SJCRH30 (cell line): ENCODE data around the gene TAF4B. TPM values are rescaled to one million over a fixed set of nuclear protein-coding genes. Genes with fewer than 3 reads are reported as not detected.
"Not testable (repeated sequence)": the region's sequence is repeated elsewhere in the genome, so short reads cannot be mapped to it uniquely, and the experiment has no call there.

ENCODE experiments used
- DNase-seq, 2 experiments: peaks; one replicate each; pipeline ENCODE4 v3.0.0-alpha.2; 2015 to 2020
- H3K27ac ChIP-seq: fragments of 250-450 bp; sonication (Bioruptor Pico); 2 replicates; pipeline ENCODE4 v1.5.1; 2020; ENCODE audit warnings: mild to moderate bottlenecking, moderate library complexity
- H3K27me3 ChIP-seq: fragments of 250-450 bp; sonication (Bioruptor Pico); 2 replicates; pipeline ENCODE4 v1.5.1; 2020; ENCODE audit warnings: mild to moderate bottlenecking, moderate library complexity
- H3K36me3 ChIP-seq: fragments of 250-450 bp; sonication (Bioruptor Pico); 2 replicates; pipeline ENCODE4 v1.5.1; 2020; ENCODE audit warnings: mild to moderate bottlenecking, moderate library complexity
- H3K4me1 ChIP-seq: fragments of 250-450 bp; sonication (Bioruptor Pico); 2 replicates; pipeline ENCODE4 v1.5.1; 2020; ENCODE audit warnings: mild to moderate bottlenecking, moderate library complexity
- H3K4me3 ChIP-seq: fragments of 250-450 bp; sonication (Bioruptor Pico); 2 replicates; pipeline ENCODE4 v1.5.1; 2020; ENCODE audit warnings: mild to moderate bottlenecking, moderate library complexity
- H3K9me3 ChIP-seq: fragments of 250-450 bp; sonication (Bioruptor Pico); replicated peaks from 2 replicates; pipeline ENCODE4 v1.5.1; 2020; ENCODE audit warnings: mild to moderate bottlenecking, moderate library complexity
- total RNA-seq: library from RNA; depleted of rRNA; stranded (reverse); fragments of >200 nt; shearing (Covaris generic); gene quantifications from 2 replicates; pipeline ENCODE4 v1.2.3, GENCODE V29; 2014; rRNA removed

Gene TAF4B
- total RNA-seq, 1 experiment from 2014 or later = 10.1 TPM

- Histone ChIP-seq H3K4me1 (no peaks in the 10 kb centered on the region), H3K9me3 (no peaks in the 10 kb centered on the region), H3K27me3 (no peaks in the 10 kb centered on the region), H3K27ac (no peak overlapping the region), H3K36me3 (no peaks in the 10 kb centered on the region), H3K4me3 (no peak overlapping the region)
- DNase-seq = no peak
These were observed 206.6 kb downstream of the TAF4B start for GRCh38 chr18:26432651-26433424.

GRCh38 chr18:26434887-26435286 is 208.6 kb downstream of the TAF4B start:
- DNase-seq = no peak
- H3K27ac ChIP-seq = no peak overlapping the region
- no peak overlapping the region for H3K4me3 ChIP-seq
- no peaks in the 10 kb centered on the region for H3K36me3 ChIP-seq
- no peaks in the 10 kb centered on the region for H3K27me3 ChIP-seq
- no peaks in the 10 kb centered on the region for H3K9me3 ChIP-seq
- no peaks in the 10 kb centered on the region for H3K4me1 ChIP-seq

- no peak for DNase-seq
- no peaks in the 10 kb centered on the region for H3K4me1 ChIP-seq
- H3K36me3 ChIP-seq = no peaks in the 10 kb centered on the region
- no peak overlapping the region for H3K4me3 ChIP-seq
- no peaks in the 10 kb centered on the region for H3K27me3 ChIP-seq
- no peaks in the 10 kb centered on the region for H3K9me3 ChIP-seq
- H3K27ac ChIP-seq = no peak overlapping the region
These were observed 209.3 kb downstream of the TAF4B start for GRCh38 chr18:26435415-26436095.

- no peaks in the 10 kb centered on the region for H3K4me1 ChIP-seq
- H3K36me3 ChIP-seq = no peaks in the 10 kb centered on the region
- no peak overlapping the region for H3K27ac ChIP-seq
- H3K9me3 ChIP-seq = no peaks in the 10 kb centered on the region
- no peaks in the 10 kb centered on the region for H3K27me3 ChIP-seq
- H3K4me3 ChIP-seq = no peak overlapping the region
- no peak for DNase-seq
These were observed 210.2 kb downstream of the TAF4B start for GRCh38 chr18:26436176-26437051.

GRCh38 chr18:26437634-26438033 is 211.4 kb downstream of the TAF4B start:
- not testable (repeated sequence) for H3K4me3 ChIP-seq, DNase-seq

GRCh38 chr18:26438980-26439379 is 212.7 kb downstream of the TAF4B start:
- Histone ChIP-seq H3K27ac (no peak overlapping the region), H3K4me1 (no peaks in the 10 kb centered on the region), H3K27me3 (no peaks in the 10 kb centered on the region), H3K9me3 (no peaks in the 10 kb centered on the region), H3K36me3 (no peaks in the 10 kb centered on the region), H3K4me3 (no peak overlapping the region)
- no peak for DNase-seq

More at GRCh38 chr18:26437634-26438033, 211.4 kb downstream of the TAF4B start:
- not testable (repeated sequence) for H3K9me3 ChIP-seq, H3K27ac ChIP-seq, H3K36me3 ChIP-seq, H3K27me3 ChIP-seq, H3K4me1 ChIP-seq

GRCh38 chr18:26439537-26439936 is 213.3 kb downstream of the TAF4B start:
- no peak for DNase-seq
- Histone ChIP-seq H3K27ac (no peak overlapping the region), H3K4me1 (no peaks in the 10 kb centered on the region), H3K4me3 (no peak overlapping the region), H3K9me3 (no peaks in the 10 kb centered on the region), H3K27me3 (no peaks in the 10 kb centered on the region), H3K36me3 (no peaks in the 10 kb centered on the region)

- DNase-seq = no peak
- Histone ChIP-seq H3K9me3 (no peaks in the 10 kb centered on the region), H3K4me1 (no peaks in the 10 kb centered on the region), H3K27me3 (no peaks in the 10 kb centered on the region), H3K36me3 (no peaks in the 10 kb centered on the region), H3K4me3 (no peak overlapping the region), H3K27ac (no peak overlapping the region)
These were observed 214.4 kb downstream of the TAF4B start for GRCh38 chr18:26440644-26441043.

Other genes starting within 250 kb of the TAF4B start
- gene SS18, start 135.8 kb upstream of the TAF4B start, total RNA-seq = 61.3 and 70.2 TPM in 2 replicates
- not detected in 2 replicates for gene PSMA8, start 92.6 kb upstream of the TAF4B start, total RNA-seq